Activated CD4-positive, alpha-beta T cell treated with anti-CD3 and anti-CD28 coated beads, Interleukin-10, Interleukin-2, amounts not matched to agents 100 ng/mL and 50 ng/mL, durations not matched to agents 16 hours and 8 hours (primary cell): ENCODE data around the gene MAGI3.
"Not testable (repeated sequence)": the region's sequence is repeated elsewhere in the genome, so short reads cannot be mapped to it uniquely, and the experiment has no call there.

Experiments
- DNase-seq: peaks from one replicate; pipeline ENCODE4 v3.0.0-alpha.2; 2020

MAGI3 gene

GRCh38 chr1:113519556-113519955 is 129.2 kb downstream of the MAGI3 start:
- DNase-seq = no peak

GRCh38 chr1:113530021-113530420 is 139.7 kb downstream of the MAGI3 start:
- no peak for DNase-seq

- no peak for DNase-seq
Observed at GRCh38 chr1:113531321-113531720, 141.0 kb downstream of the MAGI3 start.

- DNase-seq = no peak
Observed at GRCh38 chr1:113533061-113533460, 142.7 kb downstream of the MAGI3 start.

GRCh38 chr1:113534130-113534817 is 144.0 kb downstream of the MAGI3 start:
- no peak for DNase-seq

- no peak for DNase-seq
Observed at GRCh38 chr1:113534875-113535274, 144.6 kb downstream of the MAGI3 start.

- DNase-seq = no peak
Observed at GRCh38 chr1:113536182-113536780, 146.0 kb downstream of the MAGI3 start.

GRCh38 chr1:113538225-113538624 is 147.9 kb downstream of the MAGI3 start:
- DNase-seq = no peak

- no peak for DNase-seq
Observed at GRCh38 chr1:113540335-113540734, 150.0 kb downstream of the MAGI3 start.

GRCh38 chr1:113541106-113541505 is 150.8 kb downstream of the MAGI3 start:
- no peak for DNase-seq

- no peak for DNase-seq
Observed at GRCh38 chr1:113542221-113542701, 151.9 kb downstream of the MAGI3 start.

- no peak for DNase-seq
Observed at GRCh38 chr1:113543110-113543509, 152.8 kb downstream of the MAGI3 start.

- DNase-seq = no peak
Observed at GRCh38 chr1:113545210-113545609, 154.9 kb downstream of the MAGI3 start.

GRCh38 chr1:113545626-113546025 is 155.3 kb downstream of the MAGI3 start:
- no peak for DNase-seq

- no peak for DNase-seq
Observed at GRCh38 chr1:113551728-113552127, 161.4 kb downstream of the MAGI3 start.

- no peak for DNase-seq
Observed at GRCh38 chr1:113552244-113552643, 161.9 kb downstream of the MAGI3 start.

- DNase-seq = no peak
Observed at GRCh38 chr1:113557187-113557586, 166.9 kb downstream of the MAGI3 start.

- no peak for DNase-seq
Observed at GRCh38 chr1:113565621-113566020, 175.3 kb downstream of the MAGI3 start.

- DNase-seq = no peak
Observed at GRCh38 chr1:113567427-113567826, 177.1 kb downstream of the MAGI3 start.

GRCh38 chr1:113575744-113576260 is 185.5 kb downstream of the MAGI3 start:
- not testable (repeated sequence) for DNase-seq

- DNase-seq = no peak
Observed at GRCh38 chr1:113576271-113576670, 186.0 kb downstream of the MAGI3 start.

GRCh38 chr1:113579256-113580018 is 189.1 kb downstream of the MAGI3 start:
- no peak for DNase-seq

- no peak for DNase-seq
Observed at GRCh38 chr1:113581323-113581722, 191.0 kb downstream of the MAGI3 start.

GRCh38 chr1:113582084-113582483 is 191.8 kb downstream of the MAGI3 start:
- no peak for DNase-seq
